Cerebellar cortex (tissue), 1 donor: Measurements from ENCODE around the gene PLEKHG4B.
A peak's percentile ranks its signal among the peaks of the same experiment; 100 is the strongest.

Source experiments
- DNase-seq: peaks from one replicate; pipeline ENCODE4 v3.0.0-alpha.2; 2015; ENCODE audit warnings: low spot score

PLEKHG4B gene

DNA sequence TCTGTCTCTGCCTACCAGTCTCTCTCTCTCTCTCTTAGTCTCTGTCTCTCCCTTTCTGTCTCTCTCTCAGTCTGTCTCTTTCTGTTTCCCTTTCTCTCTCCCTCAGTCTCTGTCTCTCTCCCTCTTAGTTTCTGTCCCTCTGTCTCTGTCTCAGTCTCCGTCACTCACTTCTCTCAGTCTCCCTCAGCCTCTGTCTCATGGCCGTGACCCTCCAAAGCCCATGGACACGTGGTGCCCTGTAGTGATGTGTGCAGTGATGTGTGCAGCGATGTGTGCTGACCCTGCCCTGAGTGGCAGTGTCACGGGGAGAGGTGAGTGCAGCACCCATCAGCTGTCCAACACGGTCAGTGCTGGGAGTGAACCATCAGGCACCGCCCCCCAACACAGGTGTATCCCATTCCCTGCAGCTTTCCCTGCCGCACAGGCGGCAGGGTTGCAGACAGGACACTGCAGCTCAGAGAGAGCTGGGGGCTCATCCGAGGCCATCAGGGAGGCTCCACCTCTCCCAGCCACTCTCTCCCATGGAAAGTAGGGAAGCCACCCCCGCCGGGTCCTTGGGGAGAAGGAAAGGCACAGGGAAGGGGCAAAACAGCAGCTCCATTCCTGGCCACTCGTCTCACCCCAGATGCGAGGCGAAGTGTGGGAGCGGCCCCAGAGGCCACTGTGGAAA, 98.5 kb downstream of the PLEKHG4B start:
- DNase-seq = peak; percentile 11

- peak; percentile 86 for DNase-seq
These were observed 99.3 kb downstream of the PLEKHG4B start, which contains the start of gene LRRC14B for GRCh38 chr5:191036-191948. Gene LRRC14B (plus strand): TSS chr5:191495. CDS start chr5:191539, 44 bp downstream.

- no peak for DNase-seq
These were observed 100.2 kb downstream of the PLEKHG4B start for GRCh38 chr5:191949-192690.

GRCh38 chr5:192691-192969, 100.7 kb downstream of the PLEKHG4B start:
- DNase-seq = no peak

GRCh38 chr5:192970-193831, 101.2 kb downstream of the PLEKHG4B start:
- DNase-seq = no peak

GRCh38 chr5:194102-194501, 102.1 kb downstream of the PLEKHG4B start:
- no peak for DNase-seq

DNA sequence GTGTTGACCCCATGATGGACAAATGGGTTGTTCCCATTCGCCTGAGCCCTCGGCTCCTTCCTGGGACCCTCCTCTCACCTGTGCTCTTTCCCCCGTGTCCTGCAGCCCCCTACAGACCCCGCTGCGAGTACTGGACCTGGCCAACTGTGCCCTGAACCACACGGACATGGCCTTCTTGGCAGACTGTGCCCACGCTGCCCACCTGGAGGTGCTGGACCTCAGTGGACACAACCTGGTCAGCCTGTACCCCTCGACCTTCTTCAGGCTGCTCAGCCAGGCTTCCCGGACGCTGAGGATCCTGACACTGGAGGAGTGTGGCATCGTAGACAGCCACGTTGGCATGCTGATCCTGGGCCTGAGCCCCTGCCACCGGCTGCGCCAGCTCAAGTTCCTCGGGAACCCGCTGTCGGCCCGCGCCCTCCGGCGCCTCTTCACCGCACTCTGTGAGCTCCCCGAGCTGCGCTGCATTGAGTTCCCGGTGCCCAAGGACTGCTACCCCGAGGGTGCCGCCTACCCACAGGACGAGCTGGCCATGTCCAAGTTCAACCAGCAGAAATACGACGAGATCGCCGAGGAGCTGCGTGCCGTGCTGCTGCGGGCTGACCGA, 102.7 kb downstream of the PLEKHG4B start:
- DNase-seq = no peak

- DNase-seq = no peak
These were observed 103.6 kb downstream of the PLEKHG4B start for GRCh38 chr5:195401-196160.

DNA sequence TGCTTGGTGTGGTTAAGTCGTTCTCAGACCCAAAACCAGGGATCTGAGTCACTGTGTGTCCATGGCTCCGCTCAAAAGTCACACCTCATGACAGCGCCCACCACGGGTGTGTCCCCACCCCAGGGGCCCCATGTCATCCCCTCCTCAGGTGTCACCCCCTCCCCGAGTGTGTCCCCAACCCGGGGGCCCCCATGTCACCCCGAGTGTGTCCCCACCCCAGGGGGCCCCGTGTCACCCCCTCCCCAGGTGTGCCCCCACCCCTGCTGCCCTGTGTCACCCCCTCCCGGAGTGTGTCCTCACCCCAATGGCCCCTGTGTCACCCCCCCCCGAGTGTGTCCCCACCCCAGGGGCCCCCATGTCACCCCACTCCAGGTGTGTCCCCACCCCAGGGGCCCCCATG, 104.4 kb downstream of the PLEKHG4B start:
- DNase-seq = no peak

- peak; percentile 28 for DNase-seq
These were observed 105.1 kb downstream of the PLEKHG4B start for GRCh38 chr5:197031-197430.

DNA sequence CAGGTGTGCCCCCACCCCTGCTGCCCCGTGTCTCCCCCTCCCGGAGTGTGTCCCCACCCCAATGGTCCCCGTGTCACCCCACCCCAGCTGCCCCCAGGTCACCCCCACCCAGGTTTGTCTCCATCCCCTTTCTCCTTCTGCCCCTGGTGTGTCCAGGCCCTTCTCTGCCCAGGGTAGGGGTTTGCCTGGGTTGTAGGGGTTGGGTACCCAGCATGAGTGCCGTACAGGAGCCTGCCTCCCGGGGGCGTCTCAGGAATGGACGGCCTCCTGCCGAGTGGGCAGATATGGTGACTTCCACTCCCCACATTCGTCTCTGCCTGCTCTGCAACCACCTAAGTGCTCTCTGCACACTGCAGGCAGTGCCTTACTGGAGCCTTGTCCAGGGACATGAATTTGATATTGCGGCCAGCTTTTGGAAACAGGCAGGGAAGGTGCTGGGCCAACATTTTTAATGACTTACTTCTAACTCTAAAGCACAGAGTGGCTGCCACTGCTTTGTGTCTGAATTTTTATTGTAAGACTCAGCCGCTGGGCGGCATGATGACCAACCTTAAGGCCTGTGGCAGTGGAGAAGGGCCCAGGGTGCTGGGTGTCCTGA, 106.0 kb downstream of the PLEKHG4B start:
- no peak for DNase-seq

DNA sequence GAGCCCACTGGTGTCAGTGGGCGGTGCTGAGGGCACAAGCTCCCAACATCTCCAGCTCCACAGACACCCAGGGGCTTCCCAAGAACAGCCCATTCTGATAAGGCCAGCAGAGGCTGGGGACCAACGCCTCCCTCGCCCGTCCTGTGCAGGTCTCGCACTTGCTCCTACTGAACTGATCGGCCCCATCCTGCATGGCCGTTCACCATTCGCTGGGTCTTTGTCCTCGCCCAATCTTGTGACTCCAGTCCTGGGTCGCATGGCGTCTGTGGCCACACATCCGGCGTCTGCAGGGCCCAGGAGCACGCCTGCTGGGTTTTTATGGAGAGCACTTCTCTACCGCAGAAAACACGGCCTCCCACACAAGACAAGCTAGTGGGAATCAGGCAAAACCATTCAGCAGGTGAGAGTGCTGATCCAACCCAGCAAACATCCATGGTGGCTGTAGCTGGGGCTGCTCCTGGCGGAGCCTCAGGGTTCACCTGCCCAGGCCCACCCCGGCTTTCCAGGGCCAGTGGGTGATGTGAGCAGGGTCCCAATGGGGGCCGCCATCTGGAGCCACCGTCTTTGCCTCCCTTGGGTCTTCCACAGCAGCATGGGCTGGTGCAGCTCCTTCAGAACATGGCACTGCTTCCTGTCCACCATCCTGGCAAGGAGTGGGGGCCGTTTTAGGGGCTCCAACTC, 106.7 kb downstream of the PLEKHG4B start:
- no peak for DNase-seq

DNA sequence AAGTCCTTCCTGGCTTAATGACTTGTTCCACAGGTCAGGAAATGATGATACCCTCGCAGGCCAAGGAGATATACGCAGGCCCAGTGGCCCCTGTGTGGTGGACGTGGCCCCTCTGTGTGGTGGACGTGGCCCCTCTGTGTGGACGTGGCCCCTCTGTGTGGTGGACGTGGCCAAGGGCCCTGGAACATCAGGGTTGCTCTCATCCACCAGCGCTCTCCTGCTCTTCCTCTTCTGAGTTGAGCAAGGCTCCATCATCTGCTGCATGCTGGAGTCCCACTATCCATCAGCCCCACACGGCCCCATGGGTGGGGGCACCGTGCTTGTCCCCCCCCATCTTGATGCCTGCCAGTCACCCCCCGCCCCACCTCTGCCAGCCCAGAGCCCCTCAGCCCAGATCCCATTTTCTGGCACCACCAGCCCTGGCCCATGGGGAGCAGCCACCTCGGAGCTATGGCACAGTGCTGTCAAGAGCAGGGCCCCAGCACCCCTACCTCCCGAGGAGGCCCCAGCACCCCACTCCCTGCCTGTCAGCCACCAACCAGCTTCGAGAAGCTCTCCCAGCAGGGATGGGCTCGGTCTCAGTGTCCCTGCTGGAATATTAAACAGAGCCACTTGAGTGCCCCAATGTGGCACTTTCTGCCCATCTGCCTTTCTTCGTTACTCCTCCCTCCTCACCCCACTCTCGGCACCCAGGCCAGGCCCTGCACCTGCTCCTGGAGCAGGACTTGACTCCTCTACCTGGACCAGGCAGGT, 107.4 kb downstream of the PLEKHG4B start:
- no peak for DNase-seq

DNA sequence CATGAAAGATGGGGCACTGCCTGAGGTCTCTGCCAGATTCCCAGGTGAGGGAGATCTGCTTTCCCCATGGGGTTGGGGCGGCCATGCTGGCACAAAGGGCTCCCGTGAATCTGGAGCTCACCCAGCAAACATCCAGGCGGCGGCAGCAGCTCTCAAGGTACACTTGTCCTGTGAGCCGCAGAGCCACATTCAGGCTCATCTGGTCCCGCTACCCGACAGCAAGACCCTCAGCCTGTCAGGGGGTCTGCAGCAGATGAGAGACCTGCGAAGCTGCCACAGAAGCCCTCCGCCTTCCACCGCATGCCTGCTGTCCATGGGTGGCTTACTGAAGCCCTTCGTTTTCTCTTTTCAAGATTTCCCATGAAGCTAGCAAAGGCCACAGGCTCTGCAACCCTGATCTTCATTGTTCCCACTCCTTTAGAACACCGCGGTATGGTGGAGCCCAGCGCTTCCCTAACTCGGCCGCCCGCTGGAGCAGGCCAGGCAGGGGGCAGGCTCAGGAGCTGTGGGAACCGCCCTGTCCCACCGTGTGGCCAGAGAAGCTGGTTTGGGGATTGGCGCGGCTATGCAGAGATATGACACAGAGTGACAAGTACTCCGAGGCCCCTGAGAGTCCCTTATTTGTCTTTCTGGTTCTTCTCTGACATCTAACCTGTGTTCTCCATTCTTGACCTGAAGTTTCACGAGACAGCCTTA, 108.1 kb downstream of the PLEKHG4B start:
- DNase-seq = no peak

DNA sequence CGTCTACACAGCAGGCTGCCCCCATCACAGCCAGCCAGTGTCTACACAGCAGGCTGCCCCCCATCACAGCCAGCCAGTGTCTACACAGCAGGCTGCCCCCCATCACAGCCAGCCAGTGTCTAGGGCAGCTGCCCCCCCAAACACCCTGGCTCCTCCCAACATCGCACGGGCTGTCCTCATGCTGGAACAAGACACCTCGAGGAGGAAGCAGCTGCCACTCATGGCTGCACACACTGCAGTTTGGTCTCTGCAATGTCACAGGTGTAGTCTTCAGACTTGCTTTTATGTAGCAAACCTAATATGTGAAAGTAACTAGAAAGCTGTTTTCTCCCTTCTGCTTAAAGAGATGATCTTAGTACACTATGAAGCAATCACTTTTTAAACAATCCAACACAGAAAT, 109.0 kb downstream of the PLEKHG4B start:
- no peak for DNase-seq

DNA sequence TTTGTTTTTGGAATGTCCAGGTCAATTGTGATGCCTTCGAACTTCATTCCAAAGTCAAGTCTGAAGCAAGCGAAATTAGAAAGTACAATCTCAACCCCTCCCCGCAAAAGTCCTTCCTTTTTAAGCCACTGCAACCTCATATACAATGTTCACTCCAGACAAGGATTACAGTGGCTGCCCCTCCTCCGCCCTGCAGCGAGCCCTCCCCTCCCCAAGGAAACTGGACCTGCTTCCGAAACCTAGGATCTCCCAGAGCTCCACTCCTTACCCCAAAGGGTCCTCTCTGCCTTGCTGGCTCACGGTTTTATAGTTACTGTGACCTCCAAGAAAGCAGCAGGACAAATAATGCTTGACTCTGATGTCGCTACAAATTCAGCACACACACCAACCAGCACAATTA, 109.7 kb downstream of the PLEKHG4B start:
- DNase-seq = no peak

DNA sequence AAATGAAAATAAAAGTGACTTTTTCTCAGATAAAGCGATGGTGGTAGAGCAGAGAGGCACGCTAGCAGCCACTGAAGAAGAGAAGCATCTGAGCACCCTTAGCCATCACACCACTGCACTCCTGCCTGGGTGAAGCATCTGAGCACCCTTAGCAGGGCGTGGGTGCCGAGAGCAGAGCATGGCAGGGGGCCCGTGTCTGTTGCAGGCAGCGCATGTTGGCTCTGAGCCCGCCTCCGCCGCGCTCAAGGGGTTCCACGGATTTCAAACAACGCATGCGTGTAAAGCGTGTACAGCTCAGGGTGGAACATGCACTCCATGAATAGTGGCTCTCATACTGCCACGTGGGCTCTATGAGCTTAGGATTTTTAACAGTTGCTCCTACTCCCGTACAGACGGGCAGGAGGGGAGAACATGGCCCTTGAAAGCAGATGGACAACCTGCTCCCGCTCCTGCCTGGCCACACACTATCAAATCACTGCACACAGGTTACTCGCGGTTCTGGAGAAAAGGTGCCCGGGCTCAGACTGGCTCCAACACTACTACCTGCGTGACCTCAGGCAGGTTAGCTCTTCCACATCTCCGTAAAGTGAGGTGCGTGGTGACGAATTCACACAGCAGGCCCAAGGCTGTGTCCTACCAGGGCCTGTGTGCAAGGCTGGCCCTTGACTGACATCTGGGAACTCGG, 111.4 kb downstream of the PLEKHG4B start:
- DNase-seq = no peak

- no peak for DNase-seq
These were observed 112.0 kb downstream of the PLEKHG4B start for GRCh38 chr5:204001-204400.
